Measurements from ENCODE around the gene MBD5. TPM values are rescaled to one million over a fixed set of nuclear protein-coding genes. Genes with fewer than 3 reads are reported as not detected.

The MBD5 gene
- total and polyA plus RNA-seq, 2 of the 4 experiments (the other 2 are of a cell fraction): 9.8 to 14.2 TPM

GRCh38 chr2:148234143-148234542, 213.3 kb downstream of the MBD5 start:
- Histone ChIP-seq H2AFZ (replicated peaks; ENCODE audit: low read length, poor library complexity) (no peak overlapping the region), H3K4me2 (ENCODE audit: low read depth, low read length) (peak overlapping the region; percentile 76; the same call in 1 of the 2 replicates), H2BK5ac (ENCODE audit: low read depth, low read length, poor library complexity, severe bottlenecking) (peak overlapping the region; percentile 36), H2AK5ac (ENCODE audit: low read depth, low read length) (no peak overlapping the region), H2BK15ac (ENCODE audit: low read depth, low read length) (no peak overlapping the region), H2BK120ac (ENCODE audit: low read depth, low read length) (no peak overlapping the region), H4K5ac (ENCODE audit: low read depth, low read length) (no peak overlapping the region), H3K9me1 (ENCODE audit: insufficient read depth, low read length) (0 out of 2 replicates have a peak, but pooled peaks cover 5% of the 10 kb centered on the region), H4K20me1 (ENCODE audit: insufficient read depth, low read length) (no peaks in the 10 kb centered on the region), H3K4me3 (ENCODE audit: insufficient read depth, low read depth, low read length) (no peak overlapping the region), H4K91ac (ENCODE audit: insufficient read depth, low read depth, low read length) (no peak overlapping the region), H3K56ac (ENCODE audit: extremely low read depth, insufficient read depth, low read length) (no peak overlapping the region), H3K23ac (ENCODE audit: low read depth, low read length) (no peak overlapping the region), H2BK20ac (ENCODE audit: low read depth, low read length) (0 out of 2 replicates have a peak overlapping the region, but pooled peaks have one; percentile 14), H3K9ac (ENCODE audit: low read depth, low read length) (no peak overlapping the region), H3K4ac (ENCODE audit: low read depth, low read length) (no peak overlapping the region), H2AK9ac (replicated peaks; ENCODE audit: low read depth, low read length, poor library complexity) (no peak overlapping the region), H3K79me1 (ENCODE audit: low read depth in 1 of 2, low read length in 2 of 2) (peaks cover 0 to 9% of the 10 kb centered on the region in 2 experiments; a peak in 1 of 4 replicates), H3K27me3 (ENCODE audit: control insufficient read depth, insufficient read depth, low read length) (no peaks in the 10 kb centered on the region), H3K4me1 (ENCODE audit: control insufficient read depth, insufficient read depth, low read length) (peaks cover 3% of the 10 kb centered on the region), H3K9me3 (ENCODE audit: control insufficient read depth, insufficient read depth, low read length) (peaks cover 7% of the 10 kb centered on the region), H3K14ac (replicated peaks; ENCODE audit: low read depth, low read length) (no peak overlapping the region), H3K27ac (ENCODE audit: insufficient read depth, low read length) (no peak overlapping the region), H3K18ac (ENCODE audit: low read depth, low read length) (peak overlapping the region; percentile 12; the same call in 1 of the 2 replicates), H3K36me3 (ENCODE audit: control insufficient read depth, insufficient read depth, low read length) (peaks cover 9% of the 10 kb centered on the region), H4K8ac (ENCODE audit: low read depth in 2 of 2, low read length in 2 of 2) (no peak overlapping the region)
- CTCF ChIA-PET: interaction anchor here (0.5 kb wide), 1 partner anchor 1103 kb away, joined by 3 read pairs; no protein-coding TSS in a partner anchor
- in situ Hi-C loops (cut with MboI; ENCODE audit: low sequenced_read_pairs): no loop called here
- intact Hi-C loops (cut with micrococcal nuclease): loop anchor here (5.0 kb wide), 1 partner anchor 828 kb away; no protein-coding TSS in a partner anchor
- WGBS, 2 experiments (ENCODE audit: extremely low coverage in 2 of 2, insufficient read length in 1 of 2): no CpG with 5 or more reads among the region's 1 CpG
- dilution Hi-C loops (cut with HindIII; ENCODE audit: low sequenced_read_pairs, unreplicated experiment): no loop called here
- DNase-seq (peak; percentile 42), ATAC-seq (ENCODE audit: low read depth) (peak; percentile 74)
- POLR2A ChIA-PET (ENCODE audit: unreplicated experiment): no interaction called here
- BruUV-seq (replicated peaks): no TSS peak
- TF ChIP-seq BHLHE40 (IDR thresholded peaks at IDR 0.05; ENCODE audit: low read depth, low read length) (peak; percentile 66), USF2 (IDR thresholded peaks at IDR 0.05; ENCODE audit: low read depth, low read length) (no peak)

Data from IMR-90 (cell line).